ENCODE measurements around the gene ARID5A.
A peak's percentile ranks its signal among the peaks of the same experiment; 100 is the strongest.
"Not testable (repeated sequence)": the region's sequence is repeated elsewhere in the genome, so short reads cannot be mapped to it uniquely, and the experiment has no call there.

The ARID5A gene

DNA sequence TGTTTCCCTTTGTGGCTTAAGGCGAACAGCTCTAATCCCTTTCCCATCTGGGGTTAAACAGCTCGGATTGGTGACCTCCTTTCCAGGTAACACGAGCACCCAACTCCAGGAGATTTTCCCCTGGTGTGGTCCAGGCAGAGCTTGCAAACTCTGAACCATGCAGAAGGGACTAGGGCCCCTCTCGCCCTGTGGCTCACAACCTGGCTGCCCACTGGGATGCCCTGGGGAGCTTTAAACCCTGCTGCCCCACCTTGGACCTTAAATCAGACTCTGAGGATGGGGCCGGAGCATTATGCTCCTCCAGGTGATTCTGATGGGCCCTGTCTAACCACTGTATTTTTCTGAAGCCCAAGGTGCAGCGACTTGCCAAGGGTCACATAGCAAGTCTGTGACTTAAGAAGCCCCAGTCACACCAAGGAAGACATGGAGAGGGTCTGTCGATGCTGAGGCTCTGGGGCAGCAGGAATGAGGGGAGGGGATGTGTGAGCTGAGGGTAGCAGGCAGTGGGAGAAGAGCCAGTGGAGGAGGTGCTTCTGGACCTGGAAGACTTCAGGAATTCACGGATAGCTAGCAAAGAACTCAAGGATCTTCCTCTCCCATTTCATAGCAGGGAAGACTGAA, 5.9 kb downstream of the ARID5A start:
- DNase-seq, result no peak

GRCh38 chr2:96546321-96546720, 9.8 kb downstream of the ARID5A start:
- DNase-seq, result no peak

- DNase-seq, result peak; percentile 44
Observed at GRCh38 chr2:96546797-96547196, 10.2 kb downstream of the ARID5A start.

- DNase-seq, result no peak
Observed at GRCh38 chr2:96547203-96547641, 10.7 kb downstream of the ARID5A start.

DNA sequence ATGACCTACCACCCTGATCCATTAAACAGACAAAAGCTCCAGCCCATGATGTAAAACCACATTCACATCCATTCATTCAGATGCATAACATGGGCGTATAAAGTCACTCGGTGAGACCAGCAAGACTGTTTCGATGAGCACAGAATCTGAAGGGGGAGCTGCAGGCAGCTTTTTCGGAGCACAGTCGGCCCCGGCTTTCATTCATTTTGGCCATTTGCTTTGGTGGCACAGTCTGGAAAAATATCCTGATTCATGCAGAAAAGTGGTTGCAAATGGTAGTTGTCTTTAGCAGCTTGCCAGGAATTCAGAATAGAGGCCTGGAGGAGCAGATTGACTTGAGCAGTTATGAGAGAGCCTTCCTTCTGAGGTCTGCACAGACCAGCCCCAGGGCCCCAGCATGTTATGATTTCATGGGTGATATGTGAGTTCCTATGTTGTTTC, 11.2 kb downstream of the ARID5A start:
- no peak for DNase-seq

DNA sequence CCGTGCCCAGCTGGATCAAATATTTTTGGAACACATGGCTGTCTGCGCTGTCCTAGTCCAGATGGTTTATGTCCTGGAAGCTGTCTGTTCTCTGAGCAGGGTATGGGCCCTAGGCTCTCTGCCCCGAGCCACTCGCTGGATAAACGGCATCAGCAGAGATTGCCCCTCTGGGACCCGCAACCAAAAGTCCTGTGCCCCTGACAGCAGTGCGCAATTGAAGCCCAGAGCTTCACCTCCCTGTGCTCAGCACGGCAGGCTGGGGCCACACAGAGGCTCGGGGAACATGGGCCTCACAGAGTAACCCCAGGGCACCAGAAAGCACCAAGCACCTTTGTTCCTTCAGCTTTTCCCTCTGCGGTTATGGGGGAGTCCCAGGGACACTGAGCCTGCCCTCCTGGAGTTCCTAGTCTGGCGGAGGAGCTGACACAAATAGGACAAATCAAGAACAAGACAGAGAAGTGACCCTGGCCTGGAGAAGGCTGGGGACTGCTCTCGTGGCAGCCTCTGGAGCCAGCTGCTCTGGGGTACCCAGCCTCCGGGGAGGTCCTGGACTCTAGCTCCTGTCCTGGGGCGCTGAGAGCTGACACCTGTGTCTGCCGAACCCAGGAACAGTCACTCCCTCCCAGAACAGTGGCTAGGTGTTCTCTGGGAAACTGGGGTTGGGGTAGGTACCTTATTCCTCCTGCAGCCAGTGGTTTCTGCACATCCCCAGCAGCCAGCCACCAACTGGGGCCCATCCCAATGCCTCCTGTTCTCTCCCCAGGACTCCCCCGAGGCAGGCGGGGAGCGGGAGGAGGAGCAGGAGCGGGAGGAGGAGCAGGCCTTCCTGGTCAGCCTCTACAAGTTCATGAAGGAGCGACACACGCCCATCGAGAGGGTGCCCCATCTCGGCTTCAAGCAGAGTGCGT, 12.3 kb downstream of the ARID5A start:
- DNase-seq, result no peak

- DNase-seq, result no peak
Observed at GRCh38 chr2:96549466-96549785, 12.9 kb downstream of the ARID5A start.

GRCh38 chr2:96549967-96550786, 13.6 kb downstream of the ARID5A start:
- no peak for DNase-seq

DNA sequence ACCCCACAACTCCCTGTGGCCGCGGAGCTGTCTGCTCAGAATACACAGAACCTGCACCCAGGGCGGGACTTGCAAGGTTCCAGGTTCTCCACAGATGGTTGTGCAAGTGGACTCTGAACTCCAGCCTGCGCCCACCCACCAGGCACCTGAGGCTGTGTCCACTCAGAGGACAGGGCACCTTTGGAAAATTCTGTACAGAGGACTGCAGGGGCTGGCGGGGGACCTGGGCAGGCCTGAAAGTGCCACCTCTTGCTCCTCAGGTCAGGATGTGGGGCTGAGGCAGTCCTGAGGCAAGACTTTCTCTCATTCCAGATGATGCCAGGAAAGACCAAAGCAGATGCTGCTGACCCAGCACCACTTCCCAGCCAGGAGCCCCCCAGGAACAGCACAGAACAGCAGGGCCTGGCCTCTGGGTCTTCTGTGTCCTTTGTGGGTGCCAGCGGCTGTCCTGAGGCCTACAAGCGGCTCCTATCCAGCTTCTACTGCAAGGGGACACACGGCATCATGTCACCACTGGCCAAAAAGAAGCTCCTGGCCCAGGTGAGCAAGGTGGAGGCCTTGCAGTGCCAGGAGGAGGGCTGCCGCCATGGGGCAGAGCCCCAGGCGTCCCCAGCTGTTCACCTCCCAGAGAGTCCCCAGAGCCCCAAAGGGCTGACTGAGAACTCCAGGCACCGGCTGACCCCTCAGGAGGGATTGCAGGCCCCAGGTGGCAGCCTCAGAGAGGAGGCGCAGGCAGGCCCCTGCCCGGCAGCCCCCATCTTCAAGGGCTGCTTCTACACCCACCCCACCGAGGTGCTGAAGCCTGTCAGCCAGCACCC, 14.4 kb downstream of the ARID5A start:
- no peak for DNase-seq

DNA sequence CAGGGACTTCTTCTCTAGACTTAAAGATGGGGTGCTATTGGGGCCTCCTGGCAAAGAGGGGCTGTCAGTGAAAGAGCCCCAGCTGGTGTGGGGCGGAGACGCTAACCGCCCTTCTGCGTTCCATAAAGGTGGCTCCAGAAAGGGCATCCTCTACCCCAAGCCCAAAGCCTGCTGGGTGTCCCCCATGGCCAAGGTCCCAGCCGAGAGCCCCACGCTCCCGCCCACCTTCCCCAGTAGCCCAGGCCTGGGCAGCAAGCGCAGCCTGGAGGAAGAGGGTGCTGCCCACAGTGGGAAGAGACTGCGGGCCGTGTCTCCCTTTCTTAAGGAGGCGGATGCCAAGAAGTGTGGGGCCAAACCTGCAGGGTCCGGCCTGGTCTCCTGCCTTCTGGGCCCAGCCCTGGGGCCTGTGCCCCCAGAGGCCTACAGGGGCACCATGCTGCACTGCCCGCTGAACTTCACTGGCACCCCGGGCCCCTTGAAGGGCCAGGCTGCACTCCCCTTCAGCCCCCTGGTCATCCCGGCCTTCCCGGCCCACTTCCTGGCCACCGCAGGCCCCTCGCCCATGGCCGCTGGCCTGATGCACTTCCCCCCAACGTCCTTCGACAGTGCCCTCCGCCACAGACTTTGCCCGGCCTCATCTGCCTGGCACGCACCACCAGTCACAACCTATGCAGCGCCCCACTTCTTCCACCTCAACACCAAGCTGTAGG, 15.2 kb downstream of the ARID5A start:
- DNase-seq, result no peak

GRCh38 chr2:96552315-96553175, 16.0 kb downstream of the ARID5A start:
- no peak for DNase-seq

- DNase-seq, result no peak
Observed at GRCh38 chr2:96553176-96553956, 16.8 kb downstream of the ARID5A start.

GRCh38 chr2:96553957-96554292, 17.4 kb downstream of the ARID5A start:
- DNase-seq, result not testable (repeated sequence)

DNA sequence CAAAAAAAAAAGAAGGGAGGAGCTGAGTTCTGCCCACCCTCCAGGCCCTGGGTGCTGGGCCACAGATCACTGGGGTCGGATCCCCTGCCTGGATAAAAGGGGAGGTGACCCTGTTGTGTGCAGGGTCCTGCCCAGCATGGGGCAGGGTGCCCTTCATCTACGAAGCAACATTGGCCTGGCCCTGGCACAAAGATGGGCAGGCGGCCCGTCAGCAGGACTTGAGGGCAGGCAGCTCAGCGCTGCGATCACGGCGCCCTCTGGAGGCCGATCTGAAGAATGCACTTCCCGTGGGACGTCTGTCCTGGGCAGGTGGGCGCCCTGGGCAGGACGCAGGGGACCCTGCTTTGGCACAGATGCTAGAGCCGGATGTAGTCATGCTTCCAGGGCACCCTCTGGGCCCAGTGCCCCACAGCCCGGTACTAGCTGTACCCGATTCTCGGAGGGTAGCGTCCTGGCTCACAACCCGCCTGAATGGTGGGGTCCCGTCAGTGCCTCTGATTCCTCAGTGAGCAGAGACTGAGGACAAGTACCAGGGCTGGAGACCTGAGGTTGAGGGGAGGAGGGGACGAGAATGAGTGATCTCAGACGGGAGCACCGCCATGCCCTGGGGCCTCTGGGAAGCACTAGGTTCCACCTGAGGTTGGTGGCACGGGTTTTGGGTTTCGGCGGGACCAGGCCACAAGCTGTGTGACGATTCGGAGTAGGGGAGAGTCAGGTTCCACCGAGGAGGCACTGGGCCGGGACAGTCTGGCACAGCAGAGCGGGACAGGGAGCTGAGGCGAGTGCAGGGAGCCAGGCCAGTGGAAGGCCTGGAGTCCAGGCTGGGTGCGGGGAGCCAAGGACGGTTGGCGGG, 18.0 kb downstream of the ARID5A start:
- peak; percentile 73 for DNase-seq

GRCh38 chr2:96555146-96555610, 18.6 kb downstream of the ARID5A start:
- no peak for DNase-seq

GRCh38 chr2:96556441-96557330, 20.1 kb downstream of the ARID5A start:
- DNase-seq, result no peak

- DNase-seq, result not testable (repeated sequence)
Observed at GRCh38 chr2:96557421-96557820, 20.9 kb downstream of the ARID5A start.

- no peak for DNase-seq
Observed at GRCh38 chr2:96558061-96558460, 21.5 kb downstream of the ARID5A start.

Data from central memory CD4-positive, alpha-beta T cell (primary cell).